Subcutaneous adipose tissue (tissue), 4 donors: ENCODE data around the gene FCGR3A. TPM values are rescaled to one million over a fixed set of nuclear protein-coding genes. Genes with fewer than 3 reads are reported as not detected.

Source experiments
- total RNA-seq, 4 donors: library from RNA; depleted of rRNA; stranded (reverse); fragments of >200 nt; gene quantifications; one replicate each; pipeline ENCODE4 v1.1.0, GENCODE V29; 2016
- TF ChIP-seq, protein P1 (sequence below): fragments of 450-650 bp; IDR thresholded peaks from one replicate; pipeline ENCODE4 v1.5.1; 2016; ENCODE audit warnings: low read depth, mild to moderate bottlenecking, control low read depth, antibody characterized with exemption, moderate library complexity

Gene FCGR3A
- total RNA-seq, 4 donors from 2014 or later = 11.7 to 155 (median 20.3) TPM

DNA sequence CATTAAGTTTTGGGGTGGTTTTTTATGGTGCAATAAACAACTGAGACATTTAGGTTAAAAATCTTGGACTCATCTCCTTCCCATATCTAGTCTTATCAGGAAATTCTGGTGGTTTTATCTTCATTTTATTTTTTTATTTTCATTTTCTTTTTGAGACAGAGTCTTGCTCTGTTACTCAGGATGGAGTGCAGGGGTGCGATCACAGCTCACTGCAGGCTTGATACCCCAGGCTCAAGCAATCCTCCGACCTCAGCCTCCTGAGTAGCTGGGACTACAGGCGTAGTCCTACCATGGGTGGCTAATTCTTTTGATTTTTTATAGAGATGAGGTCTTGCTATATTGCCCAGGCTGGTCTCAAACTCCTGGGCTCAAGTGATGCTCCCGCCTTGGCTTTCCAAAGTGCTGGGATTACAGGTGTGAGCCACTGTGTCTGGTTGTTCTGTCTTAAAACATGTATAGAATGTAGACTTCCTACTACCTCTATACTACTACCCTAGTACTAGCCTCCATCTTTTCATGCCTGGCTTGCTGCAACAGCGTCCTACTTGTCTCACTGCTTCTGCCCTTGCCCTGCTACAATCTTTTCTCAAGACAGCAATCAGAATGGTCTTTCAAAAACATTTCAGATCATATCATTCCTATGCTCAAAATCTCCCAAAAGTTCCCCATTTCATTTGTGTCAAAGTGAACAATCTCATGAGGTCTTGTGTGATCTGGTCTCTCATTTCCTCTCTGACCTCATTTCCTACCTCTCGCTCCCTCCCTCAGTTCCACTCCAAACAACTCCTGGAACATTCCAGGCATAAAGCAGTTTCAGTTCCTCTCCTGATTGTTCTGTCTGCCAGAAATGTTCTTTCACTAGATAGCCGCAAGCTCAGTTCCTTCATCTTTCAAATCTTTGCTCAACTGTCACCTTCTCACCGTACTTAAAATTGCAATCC lies 50.2 kb downstream of the FCGR3A start:
- TF ChIP-seq, protein P1, sequence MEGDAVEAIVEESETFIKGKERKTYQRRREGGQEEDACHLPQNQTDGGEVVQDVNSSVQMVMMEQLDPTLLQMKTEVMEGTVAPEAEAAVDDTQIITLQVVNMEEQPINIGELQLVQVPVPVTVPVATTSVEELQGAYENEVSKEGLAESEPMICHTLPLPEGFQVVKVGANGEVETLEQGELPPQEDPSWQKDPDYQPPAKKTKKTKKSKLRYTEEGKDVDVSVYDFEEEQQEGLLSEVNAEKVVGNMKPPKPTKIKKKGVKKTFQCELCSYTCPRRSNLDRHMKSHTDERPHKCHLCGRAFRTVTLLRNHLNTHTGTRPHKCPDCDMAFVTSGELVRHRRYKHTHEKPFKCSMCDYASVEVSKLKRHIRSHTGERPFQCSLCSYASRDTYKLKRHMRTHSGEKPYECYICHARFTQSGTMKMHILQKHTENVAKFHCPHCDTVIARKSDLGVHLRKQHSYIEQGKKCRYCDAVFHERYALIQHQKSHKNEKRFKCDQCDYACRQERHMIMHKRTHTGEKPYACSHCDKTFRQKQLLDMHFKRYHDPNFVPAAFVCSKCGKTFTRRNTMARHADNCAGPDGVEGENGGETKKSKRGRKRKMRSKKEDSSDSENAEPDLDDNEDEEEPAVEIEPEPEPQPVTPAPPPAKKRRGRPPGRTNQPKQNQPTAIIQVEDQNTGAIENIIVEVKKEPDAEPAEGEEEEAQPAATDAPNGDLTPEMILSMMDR = no peak

DNA sequence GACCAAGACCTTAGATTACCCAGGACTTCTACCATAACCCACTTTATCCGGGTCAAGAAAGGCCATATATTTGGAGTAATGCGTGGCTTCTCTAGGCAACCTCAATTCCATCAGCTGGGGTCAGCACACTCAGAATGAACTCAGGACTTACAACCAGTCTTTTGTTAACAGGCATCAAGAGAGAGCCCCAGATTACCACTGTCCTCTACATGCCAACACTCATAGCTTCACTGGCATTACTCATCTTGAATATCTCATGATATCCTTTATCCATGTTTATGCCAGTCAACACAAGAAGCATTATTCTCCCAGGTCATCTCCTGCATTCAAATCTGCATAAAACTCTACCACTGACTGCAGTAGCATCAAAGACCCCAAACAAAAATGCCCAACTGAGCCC lies 51.0 kb downstream of the FCGR3A start:
- TF ChIP-seq, protein P1 = no peak

DNA sequence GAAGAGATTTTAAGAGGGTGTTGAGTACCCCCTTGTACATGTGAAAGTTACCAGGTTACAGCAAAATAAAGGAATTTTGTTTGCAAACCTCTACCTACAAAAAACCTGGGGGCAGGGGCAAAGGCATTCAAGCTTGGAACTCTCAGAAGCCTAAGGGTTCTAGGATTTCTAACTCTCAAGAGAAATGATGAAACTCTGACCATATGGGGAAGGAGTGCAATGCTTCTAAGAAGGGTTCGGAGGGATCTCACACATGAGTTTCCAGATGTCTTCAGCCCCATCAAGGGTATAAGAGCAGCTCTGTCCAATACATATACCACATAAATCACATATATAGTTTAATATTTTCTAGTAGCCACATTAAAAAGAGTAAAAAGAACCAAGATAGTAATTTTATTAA lies 51.7 kb downstream of the FCGR3A start:
- TF ChIP-seq, protein P1 = no peak

DNA sequence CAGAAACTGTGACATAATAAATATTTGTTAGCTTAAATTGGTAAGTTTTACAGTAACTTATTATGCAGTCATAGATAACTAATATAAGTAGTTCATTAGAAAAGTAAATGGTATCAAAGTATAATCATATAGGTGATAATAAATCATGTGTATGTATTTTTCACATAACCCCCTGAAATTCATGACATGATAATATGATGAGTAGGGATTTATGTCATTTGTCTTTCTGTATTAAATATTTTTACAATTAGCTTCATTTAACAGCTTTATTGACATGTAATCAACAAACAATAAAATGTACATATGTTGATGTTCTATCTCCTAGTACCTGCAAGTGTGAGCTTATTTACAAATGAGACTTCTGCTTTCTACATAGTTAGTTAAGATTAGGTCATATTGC lies 54.1 kb downstream of the FCGR3A start:
- TF ChIP-seq, protein P1 = no peak

DNA sequence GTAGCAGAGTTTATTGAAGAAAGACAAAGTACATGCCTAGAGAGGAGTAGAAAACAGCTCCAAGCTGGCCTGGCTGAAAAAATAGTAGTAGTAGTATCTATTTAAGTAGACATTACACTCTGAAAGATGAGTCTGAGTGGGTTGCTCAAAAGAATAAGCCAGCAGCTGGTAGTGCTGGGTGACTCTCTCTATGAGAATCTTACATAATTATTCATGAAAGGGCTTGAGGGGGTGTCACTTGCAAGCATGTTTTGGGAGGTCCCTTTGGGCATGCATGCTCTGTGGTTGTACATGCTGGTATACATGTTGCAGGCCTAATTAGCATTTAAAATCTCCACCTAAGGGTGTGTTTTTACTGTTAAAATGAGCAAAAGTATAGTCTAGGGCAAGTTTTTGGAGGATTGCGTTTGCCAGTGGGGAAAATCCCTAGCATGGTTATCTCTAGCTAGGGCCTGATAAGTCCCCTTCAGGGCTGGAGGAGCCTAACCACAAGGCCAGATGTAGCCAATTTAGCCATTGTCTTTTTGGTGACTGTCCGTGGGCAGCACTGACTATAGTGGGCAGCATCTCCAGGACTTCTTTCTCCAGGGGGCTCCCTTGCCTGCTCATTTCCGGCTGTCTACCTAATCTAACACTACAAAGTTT lies 55.4 kb downstream of the FCGR3A start:
- TF ChIP-seq, protein P1 = no peak

DNA sequence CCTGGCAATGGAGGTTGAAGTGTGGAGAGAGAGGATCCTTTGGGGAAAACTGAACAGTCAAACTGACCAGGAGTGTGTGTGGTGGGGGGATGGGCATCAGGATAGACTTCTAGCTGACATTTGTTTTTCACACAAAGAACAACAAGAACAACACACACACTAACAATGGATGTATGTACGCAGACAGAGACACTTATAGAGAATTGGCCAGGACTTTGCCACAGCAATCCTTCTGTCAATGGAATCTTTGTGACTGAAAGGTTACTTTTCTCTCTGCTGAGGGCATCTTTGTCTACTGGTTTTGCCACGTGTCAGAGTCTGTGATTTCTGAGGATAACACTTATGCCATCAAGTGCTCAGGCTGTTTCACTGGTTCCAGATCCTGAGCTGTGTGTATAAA lies 56.8 kb downstream of the FCGR3A start:
- TF ChIP-seq, protein P1 = no peak

Other genes with a start within 250 kb of the FCGR3A start
- 1 to 10 TPM; 2.4 to 7.8 (median 3.9) TPM for gene MPZ, start 239.8 kb downstream of the FCGR3A start, total RNA-seq
- 10 to 100 TPM; 27.1 to 41.8 (median 34.4) TPM for gene SDHC, start 235.4 kb downstream of the FCGR3A start, total RNA-seq
- gene CFAP126, start 181.9 kb downstream of the FCGR3A start, total RNA-seq = not detected
- 100 to 1,000 TPM in 2 of 4 donors, 10 to 100 TPM in 2; 76.6 to 266 (median 102) TPM for gene FCGR2A, start 44.4 kb downstream of the FCGR3A start, total RNA-seq
- gene HSPA6, start 25.3 kb downstream of the FCGR3A start, total RNA-seq = 10 to 100 TPM in 1 of 4 donors, 1 to 10 TPM in 3; 3.6 to 10.2 (median 6.1) TPM
- 10 to 100 TPM in 1 of 4 donors, 1 to 10 TPM in 2, under 1 TPM in 1; 0.66 to 17.3 (median 1.8) TPM for gene FCGR3B, start 81.4 kb upstream of the FCGR3A start, total RNA-seq
- gene FCGR2B, start 113.3 kb upstream of the FCGR3A start, total RNA-seq = 100 to 1,000 TPM in 2 of 4 donors, 10 to 100 TPM in 2; 35.0 to 141 (median 102) TPM
- gene FCRLA, start 157.4 kb upstream of the FCGR3A start, total RNA-seq = 1 to 10 TPM in 1 of 4 donors, not detected in 3; 1.5 TPM
- 1 to 10 TPM in 1 of 4 donors, under 1 TPM in 2, not detected in 1; 0.49 to 1.5 (median 0.66) TPM for gene FCRLB, start 171.7 kb upstream of the FCGR3A start, total RNA-seq
- 10 to 100 TPM; 19.4 to 36.0 (median 27.1) TPM for gene DUSP12, start 200.0 kb upstream of the FCGR3A start, total RNA-seq
- gene ATF6, start 216.5 kb upstream of the FCGR3A start, total RNA-seq = 10 to 100 TPM; 22.0 to 48.9 (median 30.4) TPM